AG04450 (cell line): ENCODE data around the gene RMDN3. TPM values are rescaled to one million over a fixed set of nuclear protein-coding genes. Genes with fewer than 3 reads are reported as not detected.

Experiments used
- CTCF ChIA-PET: fragments of 300-600, 350-600 bp; formaldehyde crosslinking; extraction: SDS; loops from one replicate; lab custom pipeline; 2022; ENCODE audit warnings: antibody characterized with exemption, inconsistent platforms; lab: Charles Lee
- POLR2A ChIA-PET: fragments of 350-600 bp; formaldehyde crosslinking; extraction: SDS; loops from one replicate; lab custom pipeline; 2021; ENCODE audit warnings: antibody characterized with exemption, inconsistent platforms; lab: Yijun Ruan, JAX
- DNase-seq: peaks from one replicate; pipeline ENCODE4 v3.0.0-alpha.2; 2011; ENCODE audit warnings: low read depth, low spot score
- H3K27ac ChIP-seq: one replicate; pipeline ENCODE4 v1.5.1; 2012; ENCODE audit warnings: low read depth, low read length, control low read depth
- H3K27me3 ChIP-seq: one replicate; pipeline ENCODE4 v1.6.0; 2012; ENCODE audit warnings: low read length; ENCODE audit not compliant: control insufficient read depth, insufficient read depth
- H3K4me3 ChIP-seq: 2 replicates; pipeline ENCODE4 v1.5.1; 2011; ENCODE audit warnings: mild to moderate bottlenecking, low read depth, low read length, control low read depth
- H3K9me3 ChIP-seq: 2 replicates; pipeline ENCODE4 v1.5.1; 2012; ENCODE audit warnings: low read length; ENCODE audit not compliant: control insufficient read depth, insufficient read depth
- CTCF ChIP-seq: IDR thresholded peaks from 2 replicates; pipeline ENCODE4 v1.5.1; 2011; ENCODE audit warnings: low read depth, low read length, control low read depth, inconsistent platforms
- polyA plus RNA-seq: library from polyadenylated mRNA; depleted of rRNA; stranded (reverse); fragments of >200 nt; gene quantifications from 2 replicates; pipeline ENCODE4 v1.2.3, GENCODE V29; 2011

RMDN3 gene
- polyA plus RNA-seq, 1 experiment = 19.5 TPM

GRCh38 chr15:40723919-40724318 lies 31.1 kb downstream of the RMDN3 start:
- CTCF ChIA-PET = interaction anchor here (0.9 kb wide), 1 partner anchor 168 kb away, joined by 3 read pairs; no protein-coding TSS in a partner anchor
- TF ChIP-seq CTCF = no peak
- DNase-seq = no peak
- H3K9me3 ChIP-seq = no peaks in the 10 kb centered on the region
- H3K4me3 ChIP-seq = no peak overlapping the region
- no peak overlapping the region for H3K27ac ChIP-seq
- H3K27me3 ChIP-seq = no peaks in the 10 kb centered on the region
- POLR2A ChIA-PET = interaction anchor here (0.7 kb wide), 1 partner anchor 187 kb away, joined by 4 read pairs; no protein-coding TSS in a partner anchor

- Histone ChIP-seq H3K27ac (no peak overlapping the region), H3K4me3 (no peak overlapping the region), H3K9me3 (no peaks in the 10 kb centered on the region), H3K27me3 (no peaks in the 10 kb centered on the region)
- no peak for TF ChIP-seq CTCF
- no peak for DNase-seq
- ChIA-PET POLR2A (interaction anchor here (0.6 kb wide), 1 partner anchor 38 kb away, joined by 4 read pairs; no protein-coding TSS in a partner anchor), CTCF (interaction anchor here (0.6 kb wide), 1 partner anchor 44 kb away, joined by 3 read pairs; no protein-coding TSS in a partner anchor)
Measured at GRCh38 chr15:40722934-40723333, 32.1 kb downstream of the RMDN3 start.

- no peak for TF ChIP-seq CTCF
- no peaks in the 10 kb centered on the region for H3K9me3 ChIP-seq
- H3K27ac ChIP-seq = no peak overlapping the region
- H3K4me3 ChIP-seq = no peak overlapping the region
- DNase-seq = no peak
- no peaks in the 10 kb centered on the region for H3K27me3 ChIP-seq
- ChIA-PET CTCF (no interaction called here), POLR2A (interaction anchor here (0.6 to 0.7 kb wide), 2 partner anchors 30 to 39 kb away, joined by 4 read pairs; no protein-coding TSS in a partner anchor)
Measured at GRCh38 chr15:40722354-40722753, 32.7 kb downstream of the RMDN3 start.

- Histone ChIP-seq H3K27ac (no peak overlapping the region), H3K27me3 (no peaks in the 10 kb centered on the region), H3K4me3 (no peak overlapping the region), H3K9me3 (no peaks in the 10 kb centered on the region)
- TF ChIP-seq CTCF = no peak
- ChIA-PET CTCF (interaction anchor here (0.6 kb wide), 1 partner anchor 13 kb away, joined by 10 read pairs; no protein-coding TSS in a partner anchor), POLR2A (interaction anchor here (0.7 kb wide), 1 partner anchor 30 kb away, joined by 4 read pairs; no protein-coding TSS in a partner anchor)
- DNase-seq = no peak
Measured at GRCh38 chr15:40721701-40722100, 33.4 kb downstream of the RMDN3 start.

GRCh38 chr15:40716165-40716564 lies 38.9 kb downstream of the RMDN3 start:
- Histone ChIP-seq H3K27me3 (no peaks in the 10 kb centered on the region), H3K27ac (no peak overlapping the region), H3K9me3 (no peaks in the 10 kb centered on the region), H3K4me3 (no peak overlapping the region)
- no peak for DNase-seq
- CTCF ChIA-PET = interaction anchor here (0.6 to 0.7 kb wide), 2 partner anchors 12 to 28 kb away, joined by 4 to 5 read pairs; no protein-coding TSS in a partner anchor
- POLR2A ChIA-PET = no interaction called here
- TF ChIP-seq CTCF = no peak
